CD4-positive, CD25-positive, alpha-beta regulatory T cell (primary cell): ENCODE results near the gene CATSPER3. TPM values are rescaled to one million over a fixed set of nuclear protein-coding genes. Genes with fewer than 3 reads are reported as not detected.
"Not testable (repeated sequence)": the region's sequence is repeated elsewhere in the genome, so short reads cannot be mapped to it uniquely, and the experiment has no call there.

Experiments
- ATAC-seq, 2 donors: fragments of 150-1000 bp; cut with Tn5 transposase; one replicate each; pipeline ENCODE4 v1.10.0; 2021; ENCODE audit warnings: low read depth in 2 of 2, moderate number of reproducible peaks in 2 of 2, moderate library complexity in 1 of 2
- DNase-seq, 3 donors: peaks; one replicate each; pipeline versions ENCODE4 v3.0.0 to v3.0.0-alpha.2; 2012 to 2022; ENCODE audit warnings: mixed read lengths in 1 of 3
- H3K27ac ChIP-seq: one replicate; pipeline ENCODE4 v1.7.0; 2013; ENCODE audit warnings: mild to moderate bottlenecking, low read length; ENCODE audit not compliant: insufficient read depth, poor library complexity, severe bottlenecking
- H3K27me3 ChIP-seq: one replicate; pipeline ENCODE4 v1.7.0; 2013; ENCODE audit warnings: low read length; ENCODE audit not compliant: control insufficient read depth, insufficient read depth
- H3K36me3 ChIP-seq: one replicate; pipeline ENCODE4 v1.7.0; 2013; ENCODE audit warnings: mild to moderate bottlenecking, low read length, moderate library complexity; ENCODE audit not compliant: control insufficient read depth, insufficient read depth
- H3K4me1 ChIP-seq: 2 replicates; pipeline ENCODE4 v1.7.0; 2013; ENCODE audit warnings: mild to moderate bottlenecking, low read length; ENCODE audit not compliant: insufficient read depth, control insufficient read depth, poor library complexity, severe bottlenecking
- H3K4me3 ChIP-seq: one replicate; pipeline ENCODE4 v1.7.0; 2013; ENCODE audit warnings: low read depth, mild to moderate bottlenecking, low read length, moderate library complexity
- H3K9me3 ChIP-seq, 2 experiments: 1 replicate in 1 of 2; 2 replicates in 1 of 2; pipeline ENCODE4 v1.7.0; 2013; ENCODE audit warnings: low read length in 2 of 2, mild to moderate bottlenecking in 1 of 2, moderate library complexity in 1 of 2; ENCODE audit not compliant: control insufficient read depth in 2 of 2
- H3K27ac Mint-ChIP-seq, 3 donors: one replicate each; pipeline ENCODE4 v1.8.0; 2020 to 2022; ENCODE audit warnings: mild to moderate bottlenecking in 3 of 3, mixed read lengths in 3 of 3, moderate library complexity in 2 of 3
- H3K27me3 Mint-ChIP-seq: one replicate; pipeline ENCODE4 v1.8.0; 2022; ENCODE audit warnings: mild to moderate bottlenecking, mixed read lengths
- H3K36me3 Mint-ChIP-seq: one replicate; pipeline ENCODE4 v1.8.0; 2020; ENCODE audit warnings: mixed read lengths
- H3K4me1 Mint-ChIP-seq, 4 donors: one replicate each; pipeline ENCODE4 v1.8.0; 2020 to 2022; ENCODE audit warnings: mixed read lengths in 4 of 4, mild to moderate bottlenecking in 1 of 4
- H3K4me3 Mint-ChIP-seq, 4 donors: one replicate each; pipeline ENCODE4 v1.8.0; 2020 to 2022; ENCODE audit warnings: mild to moderate bottlenecking in 4 of 4, mixed read lengths in 4 of 4, moderate library complexity in 3 of 4
- H3K9me3 Mint-ChIP-seq, 7 donors: one replicate each; pipeline ENCODE4 v1.8.0; 2020 to 2022; ENCODE audit warnings: mixed read lengths in 7 of 7, mild to moderate bottlenecking in 3 of 7, moderate library complexity in 2 of 7
- polyA plus RNA-seq, 4 donors: library from polyadenylated mRNA; unstranded; fragments of 300-500 nt; fragmentation: Illumina TruSeq; gene quantifications; one replicate each; pipeline ENCODE4 v1.2.3, GENCODE V29; 2021
- total RNA-seq: library from RNA; stranded (reverse); gene quantifications from one replicate; pipeline ENCODE4 v1.2.3, GENCODE V29; 2022

Gene CATSPER3
- total and polyA plus RNA-seq, 5 donors from 2014 or later, result 0.34 to 1.3 (median 0.37) TPM

DNA sequence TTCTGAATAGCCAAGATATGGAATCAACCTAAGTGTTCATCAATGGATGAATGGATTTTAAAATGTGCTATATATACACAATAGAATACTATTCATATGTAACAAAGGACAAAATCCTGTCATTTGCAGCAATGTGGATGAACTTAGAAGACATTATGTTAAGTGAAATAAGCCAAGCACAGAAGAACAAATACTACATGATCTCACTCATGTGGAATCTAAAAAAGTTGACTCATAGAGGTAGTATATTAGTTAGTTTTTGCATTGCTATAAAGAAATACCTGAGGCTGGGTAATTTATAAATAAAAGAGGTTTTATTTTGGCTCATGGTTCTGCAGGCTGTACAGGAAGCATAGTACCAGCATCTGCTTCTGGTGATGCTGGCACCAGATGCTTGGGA, 8.1 kb downstream of the CATSPER3 start:
- no peaks in the 10 kb centered on the region for H3K36me3 ChIP-seq
- Mint-ChIP-seq H3K27me3 (no peaks in the 10 kb centered on the region), H3K4me3 (no peak overlapping the region), H3K36me3 (peaks cover 7% of the 10 kb centered on the region), H3K27ac (no peak overlapping the region), H3K4me1 (no peaks in the 10 kb centered on the region), H3K9me3 (peaks cover 2 to 17% (median 15%) of the 10 kb centered on the region in 7 donors)
- DNase-seq (no peak), ATAC-seq (no peak)
- H3K27me3 ChIP-seq, result no peaks in the 10 kb centered on the region
- peaks cover 7 to 19% of the 10 kb centered on the region in 2 experiments for H3K9me3 ChIP-seq
- H3K4me1 ChIP-seq, result no peaks in the 10 kb centered on the region
- no peak overlapping the region for H3K4me3 ChIP-seq
- no peak overlapping the region for H3K27ac ChIP-seq

DNA sequence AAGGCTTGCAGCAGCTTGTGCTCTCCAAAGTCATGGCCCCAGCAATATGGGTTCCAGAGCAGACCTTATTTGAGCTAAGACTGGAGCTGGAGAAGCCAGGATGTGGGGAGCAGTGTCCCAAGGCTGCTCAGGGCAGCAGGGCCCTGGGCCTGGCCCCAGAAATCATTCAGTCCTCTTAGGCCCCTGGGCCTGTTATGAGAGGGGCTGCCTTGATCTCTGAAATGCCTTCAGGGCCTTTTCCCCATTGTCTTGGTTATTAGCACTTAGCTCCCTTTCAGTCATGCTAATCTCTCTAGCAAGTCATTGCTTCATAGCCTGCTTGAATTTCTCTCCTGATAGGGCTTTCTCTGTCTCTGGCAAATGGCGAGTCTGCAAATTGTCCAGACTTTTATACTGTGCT, 9.1 kb downstream of the CATSPER3 start:
- H3K36me3 Mint-ChIP-seq, result peaks cover 12% of the 10 kb centered on the region

DNA sequence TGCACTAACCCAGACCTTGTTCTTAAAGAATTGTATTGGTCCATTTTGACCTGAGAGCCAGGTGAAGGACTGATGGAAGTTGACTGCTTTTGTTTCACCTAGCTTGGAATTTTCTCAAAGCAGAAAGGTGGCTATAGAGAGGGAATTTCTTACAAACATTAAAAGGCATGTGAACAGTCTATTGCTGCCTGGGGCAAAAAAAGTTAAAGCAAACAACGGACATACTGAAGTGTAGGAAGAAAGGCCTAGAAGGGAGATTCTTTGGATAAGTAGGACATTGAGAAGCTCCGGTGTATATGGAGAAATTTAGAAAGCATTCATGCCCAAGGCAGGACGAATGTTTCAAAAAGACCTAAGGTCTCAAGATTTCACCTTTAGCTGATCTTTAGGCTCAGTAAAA, 11.7 kb downstream of the CATSPER3 start:
- no peaks in the 10 kb centered on the region for H3K4me1 Mint-ChIP-seq
- Histone ChIP-seq H3K36me3 (no peaks in the 10 kb centered on the region), H3K27ac (no peak overlapping the region), H3K27me3 (peaks cover 3% of the 10 kb centered on the region), H3K4me3 (no peak overlapping the region), H3K9me3 (peaks cover 24 to 43% of the 10 kb centered on the region in 2 experiments), H3K4me1 (no peaks in the 10 kb centered on the region)
- H3K27me3 Mint-ChIP-seq, result peaks cover 13% of the 10 kb centered on the region
- H3K36me3 Mint-ChIP-seq, result peaks cover 15% of the 10 kb centered on the region
- H3K27ac Mint-ChIP-seq, result no peak overlapping the region
- H3K9me3 Mint-ChIP-seq, result peaks cover 2 to 42% (median 25%) of the 10 kb centered on the region in 7 donors
- no peak for DNase-seq
- no peak for ATAC-seq
- no peak overlapping the region for H3K4me3 Mint-ChIP-seq

More for the DNA sequence above, 9.1 kb downstream of the CATSPER3 start:
- no peaks in the 10 kb centered on the region for H3K4me1 ChIP-seq
- no peak overlapping the region for H3K27ac Mint-ChIP-seq
- H3K4me3 Mint-ChIP-seq, result peak overlapping the region in 1 of 4 donors; percentile 70
- no peaks in the 10 kb centered on the region for H3K36me3 ChIP-seq
- no peak overlapping the region for H3K4me3 ChIP-seq
- H3K9me3 Mint-ChIP-seq, result peaks cover 2 to 25% (median 15%) of the 10 kb centered on the region in 7 donors
- H3K4me1 Mint-ChIP-seq, result no peaks in the 10 kb centered on the region
- peaks cover 7 to 28% of the 10 kb centered on the region in 2 experiments for H3K9me3 ChIP-seq
- DNase-seq, result no peak
- H3K27me3 Mint-ChIP-seq, result peaks cover 1% of the 10 kb centered on the region
- H3K27me3 ChIP-seq, result no peaks in the 10 kb centered on the region
- H3K27ac ChIP-seq, result no peak overlapping the region
- ATAC-seq, result no peak

DNA sequence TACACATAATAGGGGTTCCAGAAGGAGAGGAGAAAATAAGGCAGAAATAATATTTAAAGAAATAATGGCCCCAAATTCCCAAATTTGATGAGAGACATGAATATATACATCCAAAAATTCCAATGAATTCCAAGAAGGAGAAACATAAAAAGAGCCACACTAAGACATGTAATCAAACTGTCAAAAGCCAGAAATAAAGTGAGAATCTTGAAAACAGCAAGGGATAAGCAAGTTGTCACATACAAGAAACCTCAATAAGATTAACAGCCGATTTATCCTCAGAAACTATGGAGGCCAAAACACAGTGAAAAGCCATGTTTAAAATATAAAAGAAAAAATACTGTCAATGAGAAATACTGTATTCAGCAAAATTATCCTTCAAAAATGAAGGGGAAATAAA, 14.5 kb downstream of the CATSPER3 start:
- Histone ChIP-seq H3K4me3 (no peak overlapping the region), H3K36me3 (no peaks in the 10 kb centered on the region), H3K4me1 (no peaks in the 10 kb centered on the region), H3K27me3 (peaks cover 3% of the 10 kb centered on the region), H3K27ac (no peak overlapping the region), H3K9me3 (peaks cover 20 to 33% of the 10 kb centered on the region in 2 experiments)
- H3K27me3 Mint-ChIP-seq, result peaks cover 19% of the 10 kb centered on the region
- no peak overlapping the region for H3K27ac Mint-ChIP-seq
- no peak for ATAC-seq
- H3K4me3 Mint-ChIP-seq, result no peak overlapping the region
- peaks cover 0 to 39% (median 20%) of the 10 kb centered on the region in 7 donors for H3K9me3 Mint-ChIP-seq
- H3K36me3 Mint-ChIP-seq, result peaks cover 8% of the 10 kb centered on the region
- no peaks in the 10 kb centered on the region for H3K4me1 Mint-ChIP-seq
- no peak for DNase-seq

DNA sequence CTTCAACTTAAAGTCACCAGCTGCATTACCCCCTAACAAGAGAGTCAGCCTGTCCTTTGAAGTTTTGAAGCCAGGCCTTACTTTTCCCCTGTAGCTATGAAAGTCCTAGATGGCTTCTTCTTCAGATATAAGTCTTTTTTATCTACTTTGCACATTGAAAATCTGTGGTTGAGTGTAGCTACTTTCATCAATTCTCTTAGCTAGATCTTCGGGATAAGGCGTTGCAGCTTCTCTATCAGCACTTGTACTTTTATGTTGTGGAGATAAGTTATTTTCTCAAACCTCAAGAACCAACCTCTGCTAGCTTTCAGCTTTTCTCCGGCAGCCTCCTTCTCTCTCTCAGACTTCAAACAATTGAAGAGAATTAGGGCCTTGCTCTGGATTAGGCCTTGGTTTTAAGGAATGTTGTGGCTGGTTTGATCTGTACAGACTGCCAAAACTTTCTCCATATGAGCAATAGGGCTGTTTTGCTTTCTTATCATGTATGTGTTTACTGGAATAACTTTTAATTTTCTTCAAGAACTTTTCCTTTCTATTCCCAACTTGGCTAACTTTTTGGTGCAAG, 21.6 kb downstream of the CATSPER3 start:
- H3K27me3 Mint-ChIP-seq, result peaks cover 18% of the 10 kb centered on the region
- DNase-seq (no peak), ATAC-seq (no peak)
- no peaks in the 10 kb centered on the region for H3K4me1 ChIP-seq
- H3K36me3 ChIP-seq, result no peaks in the 10 kb centered on the region
- peaks cover 0 to 11% (median 0%) of the 10 kb centered on the region in 7 donors for H3K9me3 Mint-ChIP-seq
- H3K4me3 ChIP-seq, result no peak overlapping the region
- peaks cover 4% of the 10 kb centered on the region for H3K27me3 ChIP-seq
- no peaks in the 10 kb centered on the region for H3K9me3 ChIP-seq
- no peak overlapping the region for H3K27ac ChIP-seq
- H3K27ac Mint-ChIP-seq, result no peak overlapping the region
- H3K4me1 Mint-ChIP-seq, result no peaks in the 10 kb centered on the region
- no peak overlapping the region for H3K4me3 Mint-ChIP-seq
- peaks cover 3% of the 10 kb centered on the region for H3K36me3 Mint-ChIP-seq

DNA sequence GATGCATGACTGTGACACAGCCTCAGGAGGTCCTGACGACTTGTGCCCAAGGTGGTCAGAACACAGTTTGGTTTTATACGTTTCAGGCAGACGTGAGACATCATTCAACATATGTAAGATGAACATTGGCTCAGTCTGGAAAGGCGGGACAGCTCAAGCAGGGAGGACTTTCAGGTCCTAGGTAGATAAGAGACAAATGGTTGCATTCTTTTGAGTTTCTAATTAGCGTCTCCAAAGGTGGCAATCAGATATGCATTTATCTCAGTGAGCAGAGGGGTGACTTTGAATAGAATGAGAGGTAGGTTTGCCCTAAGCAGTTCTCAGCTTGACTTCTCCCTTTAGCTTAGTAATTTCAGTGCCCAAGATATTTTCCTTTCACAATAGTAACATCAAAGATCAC, 22.5 kb downstream of the CATSPER3 start:
- Mint-ChIP-seq H3K27me3 (peaks cover 13% of the 10 kb centered on the region), H3K9me3 (peaks cover 0 to 11% (median 0%) of the 10 kb centered on the region in 7 donors)
- not testable (repeated sequence) for H3K4me1 Mint-ChIP-seq, H3K4me1 ChIP-seq, H3K36me3 Mint-ChIP-seq, H3K27me3 ChIP-seq, H3K9me3 ChIP-seq, ATAC-seq, H3K4me3 Mint-ChIP-seq, H3K27ac ChIP-seq, H3K4me3 ChIP-seq, H3K36me3 ChIP-seq, H3K27ac Mint-ChIP-seq, DNase-seq

DNA sequence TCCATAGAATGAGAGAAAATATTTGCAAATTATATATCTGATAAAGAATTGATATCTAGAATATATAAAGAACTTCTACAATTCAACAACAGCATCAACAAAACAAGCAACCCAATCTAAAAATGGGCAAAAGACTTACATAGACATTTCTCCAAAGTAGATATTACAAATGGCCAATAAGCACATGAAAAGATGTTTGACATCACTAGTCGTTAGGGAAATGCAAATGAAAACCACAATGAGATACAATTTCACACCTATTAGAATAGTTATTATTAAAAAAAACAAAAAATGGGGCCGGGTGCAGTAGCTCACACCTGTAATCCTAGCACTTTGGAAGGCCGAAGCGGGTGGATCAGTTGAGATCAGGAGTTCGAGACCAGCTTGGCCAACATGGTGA, 24.4 kb downstream of the CATSPER3 start:
- H3K27me3 Mint-ChIP-seq, result peaks cover 12% of the 10 kb centered on the region
- H3K36me3 ChIP-seq, result no peaks in the 10 kb centered on the region
- H3K4me1 ChIP-seq, result no peaks in the 10 kb centered on the region
- DNase-seq (no peak), ATAC-seq (no peak)
- H3K4me3 Mint-ChIP-seq, result no peak overlapping the region
- no peak overlapping the region for H3K27ac Mint-ChIP-seq
- H3K27me3 ChIP-seq, result peaks cover 4% of the 10 kb centered on the region
- H3K36me3 Mint-ChIP-seq, result peaks cover 3% of the 10 kb centered on the region
- H3K9me3 ChIP-seq, result no peaks in the 10 kb centered on the region
- no peak overlapping the region for H3K4me3 ChIP-seq
- H3K4me1 Mint-ChIP-seq, result no peaks in the 10 kb centered on the region
- H3K9me3 Mint-ChIP-seq, result peaks cover 0 to 11% (median 0%) of the 10 kb centered on the region in 7 donors
- no peak overlapping the region for H3K27ac ChIP-seq

DNA sequence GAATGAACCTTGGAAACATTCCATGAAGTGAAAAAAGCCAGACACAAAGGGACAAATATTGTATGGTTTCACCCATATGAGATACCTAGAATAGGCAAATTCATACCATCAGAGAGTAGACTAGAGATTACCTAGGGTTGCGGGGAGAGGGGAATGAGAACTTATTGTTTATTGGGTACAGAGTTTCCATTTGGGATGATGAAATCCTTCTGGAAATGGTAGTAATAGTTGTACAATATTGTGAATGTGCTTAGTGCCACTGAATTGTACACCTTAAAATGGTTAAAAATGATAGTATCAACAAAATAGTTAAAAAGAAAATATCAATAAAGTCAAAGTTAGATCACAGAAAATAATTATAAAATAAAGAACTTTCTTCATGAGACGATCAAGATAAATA, 25.5 kb downstream of the CATSPER3 start:
- Histone ChIP-seq H3K4me1 (no peaks in the 10 kb centered on the region), H3K4me3 (no peak overlapping the region), H3K27ac (no peak overlapping the region), H3K9me3 (no peaks in the 10 kb centered on the region), H3K27me3 (peaks cover 4% of the 10 kb centered on the region), H3K36me3 (no peaks in the 10 kb centered on the region)
- no peak for ATAC-seq
- Mint-ChIP-seq H3K4me1 (no peaks in the 10 kb centered on the region), H3K36me3 (peaks cover 3% of the 10 kb centered on the region), H3K27ac (no peak overlapping the region), H3K9me3 (peaks cover 0 to 11% (median 0%) of the 10 kb centered on the region in 7 donors), H3K27me3 (peaks cover 11% of the 10 kb centered on the region), H3K4me3 (no peak overlapping the region)
- DNase-seq, result no peak
